ENCODE measurements around the gene PLPP3.

PLPP3 gene

DNA sequence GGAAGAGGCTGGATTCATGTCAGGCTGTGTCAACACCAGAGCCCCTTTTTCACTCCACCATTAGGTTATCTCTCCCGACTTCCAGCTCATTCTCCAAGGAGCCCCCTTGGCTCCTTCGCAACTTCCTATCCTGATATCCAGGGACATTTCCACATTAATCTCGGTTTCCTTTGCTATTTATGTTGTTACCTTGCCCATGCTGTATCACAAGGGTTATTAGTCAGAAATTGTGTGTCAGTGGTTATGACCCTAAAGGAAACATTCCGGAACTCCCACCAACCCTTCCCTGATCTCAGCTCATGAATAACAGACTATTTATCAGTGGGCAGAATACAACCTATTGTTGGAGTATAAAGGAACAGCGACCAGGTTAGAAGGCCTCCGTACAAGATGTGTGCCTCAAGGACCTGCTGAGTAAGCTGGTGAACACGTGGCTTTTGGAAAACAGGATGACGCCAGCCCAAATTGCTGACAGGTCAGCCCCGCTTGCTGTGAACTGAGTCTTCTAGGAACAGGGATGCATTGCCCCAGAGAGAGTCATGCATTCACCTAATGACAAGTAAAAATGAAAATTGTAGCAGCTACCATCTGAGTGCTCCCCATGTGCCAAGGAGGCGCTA lies 121.5 kb downstream of the PLPP3 start:
- DNase-seq: no peak

- no peak for DNase-seq
Observed at GRCh38 chr1:56456435-56457101, 122.8 kb downstream of the PLPP3 start.

- no peak for DNase-seq
Observed at GRCh38 chr1:56453417-56454078, 125.8 kb downstream of the PLPP3 start.

DNA sequence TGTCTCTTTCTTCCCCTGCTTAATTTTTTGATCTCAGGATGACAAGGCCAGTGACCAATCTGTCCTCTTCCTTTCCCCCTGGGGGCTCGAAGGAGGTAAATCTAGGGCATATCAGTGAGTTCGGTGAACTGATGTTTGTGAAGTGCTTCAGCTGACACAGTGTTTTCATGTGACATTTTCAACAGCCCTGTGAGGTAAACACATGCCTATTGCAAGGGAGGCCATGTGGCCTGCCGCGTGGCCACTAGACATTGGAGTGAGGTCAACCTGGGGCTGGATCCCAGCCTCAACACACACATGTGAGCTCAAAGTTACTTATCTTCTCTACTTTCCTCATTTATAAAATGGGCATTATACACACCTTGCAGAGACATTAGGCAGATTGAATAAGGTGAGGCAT lies 126.3 kb downstream of the PLPP3 start:
- no peak for DNase-seq

- DNase-seq: no peak
Observed at GRCh38 chr1:56452027-56453011, 127.0 kb downstream of the PLPP3 start.

- DNase-seq: no peak
Observed at GRCh38 chr1:56451491-56451890, 127.9 kb downstream of the PLPP3 start.

DNA sequence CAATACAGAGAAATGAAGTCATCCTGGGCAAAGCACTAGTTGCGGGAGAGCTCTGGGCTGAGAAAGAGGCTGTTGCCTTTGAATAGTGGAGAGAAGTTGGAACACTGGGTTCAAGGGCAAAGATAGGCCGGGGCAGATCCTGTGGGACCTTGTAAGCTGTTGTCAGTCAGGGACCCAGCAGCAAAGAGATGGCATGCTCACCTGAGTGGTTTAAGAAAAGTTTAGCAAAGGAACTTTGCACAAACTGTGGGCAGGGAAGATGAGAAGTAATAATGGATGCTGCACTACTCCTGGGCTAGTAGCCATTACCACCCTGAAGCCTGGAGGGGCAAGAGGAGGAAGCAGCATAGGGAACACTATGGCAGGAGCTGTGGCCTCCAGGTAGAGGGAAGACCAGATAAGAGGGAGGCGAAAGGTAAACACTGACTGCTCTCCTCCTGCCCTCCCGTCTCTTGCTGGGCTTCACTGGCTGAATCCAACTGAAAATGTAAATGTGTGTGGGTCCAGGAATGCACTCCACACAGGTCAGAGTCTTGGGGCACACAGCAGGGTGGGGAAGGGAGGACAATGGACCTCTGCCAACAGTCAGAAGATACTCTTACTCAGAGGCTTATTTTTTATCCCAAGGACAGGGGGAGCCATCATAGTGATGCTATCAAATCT lies 129.2 kb downstream of the PLPP3 start:
- DNase-seq: no peak

DNA sequence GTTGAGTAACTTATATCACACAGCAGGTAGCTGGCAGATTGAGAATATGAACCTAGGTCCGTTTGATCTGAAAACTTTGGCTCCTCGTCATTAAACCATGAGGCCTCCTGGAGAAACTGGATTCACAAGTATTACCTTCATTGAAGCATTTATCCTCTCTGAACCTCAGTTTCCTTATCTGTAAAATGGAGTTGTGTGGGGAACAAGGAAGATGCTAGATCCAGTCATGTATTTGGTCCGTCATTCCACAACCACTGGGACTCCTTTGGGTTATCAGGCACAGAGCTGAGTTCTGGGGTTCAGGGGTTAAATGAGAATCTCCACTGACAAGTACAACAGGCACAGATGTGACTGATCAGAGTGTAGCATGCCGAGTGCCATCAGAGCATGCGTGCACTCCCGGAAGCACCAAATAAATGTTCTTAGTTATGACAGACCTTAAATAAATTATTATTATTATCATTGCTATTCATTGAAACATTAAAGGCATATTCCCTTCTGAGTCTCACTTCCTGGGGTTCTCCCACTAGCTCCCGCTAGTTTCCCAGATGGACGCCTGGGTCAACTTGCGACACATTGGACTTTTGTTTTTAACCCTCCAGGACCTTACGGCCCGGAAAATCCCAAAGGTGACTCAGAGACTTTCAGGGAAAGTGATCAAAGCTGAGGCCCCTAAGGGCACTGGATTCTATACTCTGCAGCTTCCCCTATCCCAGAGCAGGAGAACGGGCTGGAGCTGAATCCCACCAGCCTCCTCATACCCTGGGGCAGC lies 130.6 kb downstream of the PLPP3 start:
- no peak for DNase-seq

GRCh38 chr1:56447823-56448222 lies 131.5 kb downstream of the PLPP3 start:
- DNase-seq: no peak

DNA sequence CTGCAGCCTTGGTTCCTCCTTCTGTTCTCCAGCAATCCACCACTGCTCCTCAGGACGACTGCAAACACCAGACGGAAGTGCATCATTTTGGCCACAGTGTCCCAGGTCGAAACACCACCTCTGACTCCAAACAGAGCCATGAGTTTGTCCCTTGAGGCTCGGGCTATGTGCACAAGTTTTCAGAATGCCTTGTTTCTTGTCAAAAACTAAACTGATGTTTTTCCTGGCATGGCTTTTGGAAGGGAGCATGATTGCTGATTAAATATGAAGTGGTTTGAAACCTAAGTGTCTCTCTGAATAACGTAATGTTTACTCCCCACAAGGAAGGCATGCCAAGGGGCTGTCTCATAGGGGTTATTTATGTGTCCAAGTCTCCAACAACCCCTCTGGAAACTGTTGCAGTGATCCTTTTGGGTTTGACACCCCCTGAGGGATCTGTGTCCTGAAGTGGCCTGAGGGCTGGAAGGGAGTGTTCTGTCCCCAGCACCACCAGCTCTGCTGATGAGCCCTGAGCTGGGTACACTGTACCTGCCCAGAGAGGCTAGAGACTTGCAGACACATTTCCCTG lies 132.7 kb downstream of the PLPP3 start:
- DNase-seq: no peak

- no peak for DNase-seq
Observed at GRCh38 chr1:56444960-56445646, 134.3 kb downstream of the PLPP3 start.

Measured in CD4-positive, alpha-beta T cell treated with Interleukin-6 for 4 hours (primary cell).